Panc1 (cell line): ENCODE measurements around the gene CEP78. TPM values are rescaled to one million over a fixed set of nuclear protein-coding genes. Genes with fewer than 3 reads are reported as not detected.

Experiments
- ATAC-seq: fragments of 200-7000 bp; cut with Tn5 transposase; 2 replicates; pipeline ENCODE4 v1.9.1; 2020; ENCODE audit warnings: mild to moderate bottlenecking, moderate library complexity
- BruUV-seq: library from RNA; stranded (reverse); fragments of 400-500 nt; replicated peaks from 2 replicates; lab custom pipeline; 2021; lab: Mats Ljungman, UMichigan
- CTCF ChIA-PET: fragments of 300-600 bp; sonication (Branson Sonifier 250); formaldehyde crosslinking; loops from one replicate; lab custom pipeline; 2022; ENCODE audit warnings: antibody characterized with exemption; lab: Charles Lee
- POLR2A ChIA-PET: fragments of 300-600 bp; sonication (Branson Sonifier 250); formaldehyde crosslinking; loops from one replicate; lab custom pipeline; 2022; ENCODE audit warnings: antibody characterized with exemption; lab: Charles Lee
- DNase-seq: peaks from one replicate; pipeline ENCODE4 v3.0.0-alpha.2; 2010; ENCODE audit warnings: low read depth, low spot score
- H3K27ac ChIP-seq: 2 replicates; pipeline ENCODE4 v1.5.1; 2011; ENCODE audit warnings: mild to moderate bottlenecking, low read length, inconsistent platforms
- H3K27me3 ChIP-seq: fragments of 200-500 bp; sonication (Bioruptor generic); 2 replicates; pipeline ENCODE4 v1.6.0; 2014; ENCODE audit warnings: low read length, inconsistent platforms; ENCODE audit not compliant: control insufficient read depth, insufficient read depth
- H3K36me3 ChIP-seq: fragments of 200-500 bp; sonication (Bioruptor generic); 2 replicates; pipeline ENCODE4 v1.5.1; 2014; ENCODE audit warnings: inconsistent platforms, mild to moderate bottlenecking, low read length, moderate library complexity; ENCODE audit not compliant: control insufficient read depth, insufficient read depth
- H3K4me1 ChIP-seq: 2 replicates; pipeline ENCODE4 v1.5.1; 2011; ENCODE audit warnings: inconsistent platforms, mild to moderate bottlenecking, low read length, moderate library complexity; ENCODE audit not compliant: control insufficient read depth, insufficient read depth
- H3K4me3 ChIP-seq, 2 experiments: 2 replicates each; pipeline ENCODE4 v1.5.1; 2011 to 2012; ENCODE audit warnings: low read depth in 2 of 2, low read length in 2 of 2, mild to moderate bottlenecking in 2 of 2, inconsistent platforms in 1 of 2, moderate library complexity in 1 of 2
- H3K9me3 ChIP-seq: fragments of 200-500 bp; sonication (Bioruptor generic); 2 replicates; pipeline ENCODE4 v1.5.1; 2014; ENCODE audit warnings: low read depth, mild to moderate bottlenecking, inconsistent platforms, low read length, moderate library complexity; ENCODE audit not compliant: control insufficient read depth, insufficient read depth
- POLR2AphosphoS5 ChIP-seq: IDR thresholded peaks from 2 replicates; pipeline ENCODE4 v1.6.1; 2012; ENCODE audit warnings: mild to moderate bottlenecking, low read depth, low read length, moderate library complexity
- SIN3A ChIP-seq: IDR thresholded peaks from 2 replicates; pipeline ENCODE4 v1.6.1; 2012; ENCODE audit warnings: low read depth, mild to moderate bottlenecking, low read length, moderate library complexity, borderline replicate concordance; ENCODE audit not compliant: insufficient read depth
- TCF7L2 ChIP-seq: IDR thresholded peaks from 2 replicates; pipeline ENCODE4 v1.6.1; 2011; ENCODE audit warnings: mild to moderate bottlenecking, low read depth, low read length, inconsistent platforms
- in situ Hi-C: cut with HindIII; loops from 2 replicates; pipeline ENCODE4 v1.10.0; 2016; ENCODE audit warnings: low sequenced_read_pairs, low pct_unique_long_range_greater_than_20kb
- intact Hi-C: fragments of 100-400 bp; cut with micrococcal nuclease; formaldehyde crosslinking; loops from one replicate; pipeline ENCODE4 v1.10.0; 2022; ENCODE audit not compliant: unreplicated experiment
- total RNA-seq: library from RNA; stranded (reverse); gene quantifications from one replicate; pipeline ENCODE4 v1.2.1, GENCODE V29; 2021; ENCODE audit not compliant: unreplicated experiment
- TF ChIP-seq, protein P1 (sequence below): fragments of 450-650 bp; IDR thresholded peaks from 2 replicates; pipeline ENCODE4 v1.5.1; 2017; ENCODE audit warnings: mild to moderate bottlenecking
- TF ChIP-seq, protein P2 (sequence below), 2 experiments: IDR thresholded peaks; 2 replicates each; pipeline ENCODE4 v1.6.1; 2011 to 2012; ENCODE audit warnings: low read depth in 2 of 2, control low read depth in 1 of 2, low read length in 1 of 2, mild to moderate bottlenecking in 1 of 2, moderate library complexity in 1 of 2; ENCODE audit not compliant: insufficient read depth in 1 of 2

Gene CEP78
- total RNA-seq, 1 experiment from 2014 or later, result 25.2 TPM

- no peak overlapping the region for H3K4me3 ChIP-seq
- no peaks in the 10 kb centered on the region for H3K9me3 ChIP-seq
- no TSS peak for BruUV-seq
- CTCF ChIA-PET, result no interaction called here
- no peak for ATAC-seq
- in situ Hi-C loops, result no loop called here
- intact Hi-C loops, result loop anchor here (2.0 kb wide), 1 partner anchor 105 kb away; no protein-coding TSS in a partner anchor
- TF ChIP-seq POLR2AphosphoS5, result no peak
- TF ChIP-seq, protein P1, sequence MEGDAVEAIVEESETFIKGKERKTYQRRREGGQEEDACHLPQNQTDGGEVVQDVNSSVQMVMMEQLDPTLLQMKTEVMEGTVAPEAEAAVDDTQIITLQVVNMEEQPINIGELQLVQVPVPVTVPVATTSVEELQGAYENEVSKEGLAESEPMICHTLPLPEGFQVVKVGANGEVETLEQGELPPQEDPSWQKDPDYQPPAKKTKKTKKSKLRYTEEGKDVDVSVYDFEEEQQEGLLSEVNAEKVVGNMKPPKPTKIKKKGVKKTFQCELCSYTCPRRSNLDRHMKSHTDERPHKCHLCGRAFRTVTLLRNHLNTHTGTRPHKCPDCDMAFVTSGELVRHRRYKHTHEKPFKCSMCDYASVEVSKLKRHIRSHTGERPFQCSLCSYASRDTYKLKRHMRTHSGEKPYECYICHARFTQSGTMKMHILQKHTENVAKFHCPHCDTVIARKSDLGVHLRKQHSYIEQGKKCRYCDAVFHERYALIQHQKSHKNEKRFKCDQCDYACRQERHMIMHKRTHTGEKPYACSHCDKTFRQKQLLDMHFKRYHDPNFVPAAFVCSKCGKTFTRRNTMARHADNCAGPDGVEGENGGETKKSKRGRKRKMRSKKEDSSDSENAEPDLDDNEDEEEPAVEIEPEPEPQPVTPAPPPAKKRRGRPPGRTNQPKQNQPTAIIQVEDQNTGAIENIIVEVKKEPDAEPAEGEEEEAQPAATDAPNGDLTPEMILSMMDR, result peak; percentile 46; the same call in 1 of the 2 replicates
- no peak for DNase-seq
- no peak overlapping the region for H3K27ac ChIP-seq
- H3K36me3 ChIP-seq, result no peaks in the 10 kb centered on the region; the same call in 1 of the 2 replicates
- H3K27me3 ChIP-seq, result no peaks in the 10 kb centered on the region
- POLR2A ChIA-PET, result no interaction called here
- no peaks in the 10 kb centered on the region for H3K4me1 ChIP-seq
Measured at GRCh38 chr9:78261403-78262001, 25.6 kb downstream of the CEP78 start.

- ATAC-seq, result no peak
- Histone ChIP-seq H3K4me1 (no peaks in the 10 kb centered on the region), H3K27ac (no peak overlapping the region), H3K4me3 (no peak overlapping the region), H3K36me3 (peaks cover 4% of the 10 kb centered on the region; the same call in 1 of the 2 replicates), H3K27me3 (no peaks in the 10 kb centered on the region), H3K9me3 (no peaks in the 10 kb centered on the region)
- ChIA-PET CTCF (no interaction called here), POLR2A (no interaction called here)
- intact Hi-C loops, result loop anchor here (2.0 kb wide), 1 partner anchor 104 kb away; no protein-coding TSS in a partner anchor
- no peak for DNase-seq
- TF ChIP-seq TCF7L2, result no peak
- TF ChIP-seq, protein P2, sequence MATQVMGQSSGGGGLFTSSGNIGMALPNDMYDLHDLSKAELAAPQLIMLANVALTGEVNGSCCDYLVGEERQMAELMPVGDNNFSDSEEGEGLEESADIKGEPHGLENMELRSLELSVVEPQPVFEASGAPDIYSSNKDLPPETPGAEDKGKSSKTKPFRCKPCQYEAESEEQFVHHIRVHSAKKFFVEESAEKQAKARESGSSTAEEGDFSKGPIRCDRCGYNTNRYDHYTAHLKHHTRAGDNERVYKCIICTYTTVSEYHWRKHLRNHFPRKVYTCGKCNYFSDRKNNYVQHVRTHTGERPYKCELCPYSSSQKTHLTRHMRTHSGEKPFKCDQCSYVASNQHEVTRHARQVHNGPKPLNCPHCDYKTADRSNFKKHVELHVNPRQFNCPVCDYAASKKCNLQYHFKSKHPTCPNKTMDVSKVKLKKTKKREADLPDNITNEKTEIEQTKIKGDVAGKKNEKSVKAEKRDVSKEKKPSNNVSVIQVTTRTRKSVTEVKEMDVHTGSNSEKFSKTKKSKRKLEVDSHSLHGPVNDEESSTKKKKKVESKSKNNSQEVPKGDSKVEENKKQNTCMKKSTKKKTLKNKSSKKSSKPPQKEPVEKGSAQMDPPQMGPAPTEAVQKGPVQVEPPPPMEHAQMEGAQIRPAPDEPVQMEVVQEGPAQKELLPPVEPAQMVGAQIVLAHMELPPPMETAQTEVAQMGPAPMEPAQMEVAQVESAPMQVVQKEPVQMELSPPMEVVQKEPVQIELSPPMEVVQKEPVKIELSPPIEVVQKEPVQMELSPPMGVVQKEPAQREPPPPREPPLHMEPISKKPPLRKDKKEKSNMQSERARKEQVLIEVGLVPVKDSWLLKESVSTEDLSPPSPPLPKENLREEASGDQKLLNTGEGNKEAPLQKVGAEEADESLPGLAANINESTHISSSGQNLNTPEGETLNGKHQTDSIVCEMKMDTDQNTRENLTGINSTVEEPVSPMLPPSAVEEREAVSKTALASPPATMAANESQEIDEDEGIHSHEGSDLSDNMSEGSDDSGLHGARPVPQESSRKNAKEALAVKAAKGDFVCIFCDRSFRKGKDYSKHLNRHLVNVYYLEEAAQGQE (IDR thresholded peaks at IDR 0.05; ENCODE audit: insufficient read depth in 1 of 2, low read depth in 2 of 2, low read length in 1 of 2), result no peak
- TF ChIP-seq, protein P1, result no peak
- TF ChIP-seq SIN3A, result no peak
- TF ChIP-seq POLR2AphosphoS5, result no peak
- no TSS peak for BruUV-seq
- in situ Hi-C loops, result no loop called here
Measured at GRCh38 chr9:78262655-78263054, 26.8 kb downstream of the CEP78 start.
